ENCODE results near the gene KRT86.

DNA sequence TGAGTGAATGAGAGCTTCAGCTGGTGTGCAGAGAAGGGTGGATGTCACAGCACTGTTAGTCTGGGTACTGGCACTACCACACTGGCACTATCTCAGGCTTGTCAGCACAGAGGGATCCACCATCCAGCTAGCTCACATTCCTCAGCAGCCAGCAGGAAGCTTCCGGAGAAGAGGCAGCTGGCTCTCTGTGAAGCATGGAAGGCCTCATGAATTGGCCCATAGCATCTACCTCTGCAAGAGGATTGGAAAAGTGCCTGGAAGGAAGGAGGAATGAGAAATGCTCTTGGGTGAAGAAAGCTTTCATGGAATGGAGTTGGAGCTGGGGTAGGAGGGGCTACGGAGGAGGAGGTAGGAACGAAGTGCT lies 36.8 kb downstream of the KRT86 start:
- TF ChIP-seq CTCF (IDR thresholded peaks at IDR 0.05; ENCODE audit: low read depth, low read length) (no peak), EZH2phosphoT487 (IDR thresholded peaks at IDR 0.05; ENCODE audit: low read depth) (no peak)

Data from OCI-LY3 (cell line).